Naive B cell (primary cell): ENCODE data around the gene ENKD1. TPM values are rescaled to one million over a fixed set of nuclear protein-coding genes. Genes with fewer than 3 reads are reported as not detected.
A peak's percentile ranks its signal among the peaks of the same experiment; 100 is the strongest.

Source experiments
- ATAC-seq, 2 donors: fragments of 150-1000 bp; cut with Tn5 transposase; 2 replicates each; pipeline ENCODE4 v1.10.0; 2021; ENCODE audit warnings: low read depth in 2 of 2, mild to moderate bottlenecking in 2 of 2, moderate library complexity in 2 of 2
- DNase-seq: peaks from one replicate; pipeline ENCODE4 v3.0.0; 2022
- H3K27ac Mint-ChIP-seq, 6 donors: one replicate each; pipeline ENCODE4 v1.8.0; 2020 to 2022; ENCODE audit warnings: mild to moderate bottlenecking in 6 of 6, mixed read lengths in 6 of 6, moderate library complexity in 5 of 6, inconsistent platforms in 2 of 6
- H3K27me3 Mint-ChIP-seq, 3 donors: one replicate each; pipeline ENCODE4 v1.8.0; 2021 to 2022; ENCODE audit warnings: mixed read lengths in 3 of 3, mild to moderate bottlenecking in 1 of 3
- H3K36me3 Mint-ChIP-seq, 2 donors: one replicate each; pipeline ENCODE4 v1.8.0; 2020 to 2022; ENCODE audit warnings: mixed read lengths in 2 of 2, inconsistent platforms in 1 of 2, mild to moderate bottlenecking in 1 of 2
- H3K4me1 Mint-ChIP-seq, 3 donors: one replicate each; pipeline ENCODE4 v1.8.0; 2020 to 2022; ENCODE audit warnings: mixed read lengths in 3 of 3, inconsistent platforms in 1 of 3, mild to moderate bottlenecking in 1 of 3, moderate library complexity in 1 of 3
- H3K4me3 Mint-ChIP-seq, 8 donors: one replicate each; pipeline ENCODE4 v1.8.0; 2020 to 2022; ENCODE audit warnings: mild to moderate bottlenecking in 8 of 8, mixed read lengths in 8 of 8, moderate library complexity in 8 of 8, inconsistent platforms in 2 of 8
- H3K9me3 Mint-ChIP-seq, 7 donors: one replicate each; pipeline ENCODE4 v1.8.0; 2020 to 2022; ENCODE audit warnings: mixed read lengths in 7 of 7, mild to moderate bottlenecking in 5 of 7, inconsistent platforms in 2 of 7, moderate library complexity in 1 of 7
- polyA plus RNA-seq, 6 donors: library from polyadenylated mRNA; unstranded; fragments of 300-500 nt; fragmentation: Illumina TruSeq; gene quantifications; one replicate each; pipeline ENCODE4 v1.2.3, GENCODE V29; 2021; ENCODE audit warnings: low read depth in 6 of 6

Gene ENKD1
- polyA plus RNA-seq, result 1 to 10 TPM in 5 of 6 donors, not detected in 1; 1.2 to 2.6 (median 2.2) TPM

DNA sequence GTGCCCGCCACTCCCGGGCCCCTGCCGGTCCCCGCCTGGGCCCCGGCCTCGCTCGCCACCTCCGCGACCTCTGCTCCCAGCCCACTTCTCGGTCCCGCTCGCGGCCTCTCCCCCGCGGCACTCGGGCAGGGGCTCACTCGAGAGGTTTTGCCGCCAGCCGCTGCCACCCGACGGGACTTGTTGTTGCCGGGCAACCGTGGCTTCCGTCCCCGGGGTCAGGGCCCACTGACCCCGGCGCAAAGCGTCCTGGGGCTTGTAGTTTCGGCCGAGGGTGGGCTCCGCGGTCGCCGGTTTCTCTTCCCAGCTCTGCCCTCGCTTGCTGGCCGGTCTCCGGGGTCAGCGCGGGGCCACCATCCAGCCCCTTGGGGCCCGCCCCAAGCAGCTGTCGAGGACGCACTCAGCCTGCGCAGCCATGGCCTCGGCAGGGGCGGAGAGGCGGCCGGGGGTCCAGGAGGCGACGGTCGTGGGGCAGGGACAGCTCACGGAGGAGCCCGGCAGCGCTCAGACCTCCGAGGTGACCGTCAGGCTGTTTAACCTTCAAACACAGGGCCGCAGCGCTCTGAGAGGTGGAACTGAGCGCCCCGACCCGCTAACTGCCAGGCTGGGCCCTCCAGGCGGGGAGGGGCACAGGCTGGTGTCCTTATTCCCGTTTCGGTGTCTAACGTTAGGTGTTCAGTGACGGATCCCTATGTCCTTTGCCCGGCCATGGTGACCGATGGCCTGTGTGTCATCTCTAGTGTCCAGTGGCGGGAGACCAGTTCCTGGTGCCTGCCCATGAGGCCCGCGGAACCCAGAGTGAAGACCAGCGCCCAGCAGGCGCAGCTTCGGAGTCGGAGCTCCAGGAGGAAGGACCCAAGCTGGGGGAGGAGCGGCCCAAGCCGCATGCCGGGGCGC is at the start of gene ENKD1, which contains the start of gene C16orf86:
Gene ENKD1 (minus strand): TSS at position 192 of the 894 bp plus-strand sequence. CDS start 308 bp downstream, outside the sequence.
Gene C16orf86 (plus strand): TSS at position 256 of the 894 bp plus-strand sequence. CDS start 157 bp downstream, at position 413.
- ATAC-seq, result peak; percentile 73 to 78
- Mint-ChIP-seq H3K4me1 (peaks cover 42 to 54% (median 47%) of the 10 kb centered on the region in 3 donors), H3K27me3 (no peaks in the 10 kb centered on the region)

GRCh38 chr16:67716097-67716496 is 49.5 kb upstream of the ENKD1 start:
- peaks cover 25 to 42% (median 27%) of the 10 kb centered on the region in 3 donors for H3K4me1 Mint-ChIP-seq
- no peak for ATAC-seq
- peak overlapping the region in 1 of 8 donors; percentile 90 for H3K4me3 Mint-ChIP-seq
- H3K36me3 Mint-ChIP-seq, result no peaks in the 10 kb centered on the region
- no peaks in the 10 kb centered on the region for H3K9me3 Mint-ChIP-seq
- no peak overlapping the region for H3K27ac Mint-ChIP-seq
- H3K27me3 Mint-ChIP-seq, result no peaks in the 10 kb centered on the region
- DNase-seq, result no peak

More for the DNA sequence above, at the start of gene ENKD1, which contains the start of gene C16orf86:
- peak; percentile 84 for DNase-seq
- Mint-ChIP-seq H3K9me3 (no peaks in the 10 kb centered on the region), H3K4me3 (peak within 1 kb of the TSS; percentile 81 to 94 (median 90)), H3K36me3 (no peaks in the 10 kb centered on the region), H3K27ac (peak within 1 kb of the TSS; percentile 54 to 99 (median 90))

GRCh38 chr16:67714522-67714921 is 48.0 kb upstream of the ENKD1 start:
- DNase-seq (no peak), ATAC-seq (no peak)
- Mint-ChIP-seq H3K9me3 (no peaks in the 10 kb centered on the region), H3K4me3 (peak overlapping the region in 1 of 8 donors; percentile 16), H3K4me1 (peaks cover 18 to 26% (median 25%) of the 10 kb centered on the region in 3 donors), H3K27me3 (no peaks in the 10 kb centered on the region), H3K27ac (no peak overlapping the region), H3K36me3 (no peaks in the 10 kb centered on the region)

GRCh38 chr16:67713647-67714273 is 47.2 kb upstream of the ENKD1 start:
- Mint-ChIP-seq H3K4me3 (no peak overlapping the region), H3K27me3 (no peaks in the 10 kb centered on the region), H3K9me3 (no peaks in the 10 kb centered on the region), H3K27ac (no peak overlapping the region), H3K36me3 (no peaks in the 10 kb centered on the region), H3K4me1 (peaks cover 17 to 22% (median 19%) of the 10 kb centered on the region in 3 donors)
- ATAC-seq, result no peak
- DNase-seq, result no peak

DNA sequence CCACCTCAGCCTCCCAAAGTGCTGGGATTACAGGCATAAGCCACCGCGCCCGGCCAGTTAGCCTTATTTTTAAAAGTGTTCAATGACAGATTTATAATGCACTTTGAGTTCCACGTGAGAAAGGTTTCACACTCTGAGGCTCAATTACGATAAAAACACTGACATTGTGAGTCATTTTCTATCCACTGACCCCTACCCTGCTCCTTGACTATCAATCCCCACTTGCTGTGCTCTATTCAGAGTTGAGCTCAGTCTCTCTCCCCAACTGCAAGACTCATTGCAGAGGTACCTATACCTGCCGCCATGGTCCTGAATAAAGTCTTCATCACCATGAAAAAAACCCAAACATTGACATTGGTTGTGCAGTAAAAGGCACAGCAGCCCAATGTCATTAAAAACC is 44.1 kb upstream of the ENKD1 start:
- Mint-ChIP-seq H3K36me3 (no peaks in the 10 kb centered on the region), H3K27me3 (no peaks in the 10 kb centered on the region), H3K4me1 (peaks cover 8 to 15% (median 12%) of the 10 kb centered on the region in 3 donors), H3K27ac (peak overlapping the region in 3 of 6 donors; percentile 1 to 67 (median 40)), H3K9me3 (no peaks in the 10 kb centered on the region), H3K4me3 (no peak overlapping the region)
- DNase-seq, result no peak
- no peak for ATAC-seq

GRCh38 chr16:67709050-67709449 is 42.5 kb upstream of the ENKD1 start:
- H3K27ac Mint-ChIP-seq, result no peak overlapping the region
- no peak for ATAC-seq

DNA sequence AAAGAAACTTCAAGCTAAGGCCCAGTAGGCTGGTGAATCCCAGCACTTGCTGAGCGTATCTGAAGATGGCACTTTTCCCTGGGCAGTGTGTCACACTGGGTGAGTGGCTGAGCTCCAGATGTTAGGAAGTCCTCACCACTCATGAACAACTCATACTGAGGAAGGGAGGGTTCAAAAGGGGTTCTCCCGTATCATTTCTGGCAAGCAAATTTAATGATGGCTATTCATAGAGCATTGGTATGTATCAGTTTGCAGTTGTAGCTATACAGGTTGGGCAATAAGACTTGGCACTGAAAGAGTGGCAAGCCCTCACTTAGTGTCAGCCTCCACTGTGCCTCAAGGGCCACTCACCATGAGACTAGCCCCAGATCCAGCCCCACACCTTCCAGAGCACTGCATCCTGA is 41.8 kb upstream of the ENKD1 start:
- Mint-ChIP-seq H3K27me3 (no peaks in the 10 kb centered on the region), H3K9me3 (no peaks in the 10 kb centered on the region), H3K27ac (peak overlapping the region in 1 of 6 donors; percentile 6), H3K4me3 (no peak overlapping the region), H3K36me3 (no peaks in the 10 kb centered on the region), H3K4me1 (peaks cover under 1 to 19% (median 12%) of the 10 kb centered on the region in 3 donors)
- DNase-seq (no peak), ATAC-seq (no peak)

More at GRCh38 chr16:67709050-67709449, 42.5 kb upstream of the ENKD1 start:
- no peak for DNase-seq
- no peaks in the 10 kb centered on the region for H3K9me3 Mint-ChIP-seq
- H3K27me3 Mint-ChIP-seq, result no peaks in the 10 kb centered on the region
- no peaks in the 10 kb centered on the region for H3K36me3 Mint-ChIP-seq
- peaks cover 4 to 15% (median 12%) of the 10 kb centered on the region in 3 donors for H3K4me1 Mint-ChIP-seq
- H3K4me3 Mint-ChIP-seq, result no peak overlapping the region

GRCh38 chr16:67707790-67708189 is 41.2 kb upstream of the ENKD1 start:
- peak overlapping the region in 3 of 6 donors; percentile 6 to 82 (median 74) for H3K27ac Mint-ChIP-seq
- H3K4me1 Mint-ChIP-seq, result peaks cover 0 to 19% (median 12%) of the 10 kb centered on the region in 3 donors
- DNase-seq, result no peak
- ATAC-seq, result no peak
- H3K9me3 Mint-ChIP-seq, result no peaks in the 10 kb centered on the region
- no peaks in the 10 kb centered on the region for H3K27me3 Mint-ChIP-seq
- H3K36me3 Mint-ChIP-seq, result no peaks in the 10 kb centered on the region
- H3K4me3 Mint-ChIP-seq, result no peak overlapping the region

DNA sequence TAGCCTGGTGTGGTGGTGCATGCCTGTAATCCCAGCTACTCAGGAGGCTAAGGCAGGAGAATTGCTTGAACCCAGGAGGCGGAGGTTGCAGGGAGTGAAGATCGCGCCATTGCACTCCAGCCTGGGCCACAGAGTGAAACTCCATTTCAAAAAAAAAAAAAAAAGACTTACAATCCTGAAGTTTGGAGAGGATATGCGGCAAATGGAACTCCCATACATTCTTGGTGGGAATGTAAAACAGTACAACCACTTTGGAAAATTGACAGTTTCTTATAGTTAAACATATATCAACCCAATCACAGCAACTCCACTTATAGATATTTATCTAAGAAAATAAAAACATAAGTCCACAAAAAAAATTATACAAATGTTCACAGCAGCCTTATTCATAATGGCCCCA is 40.7 kb upstream of the ENKD1 start:
- Mint-ChIP-seq H3K27ac (no peak overlapping the region), H3K36me3 (no peaks in the 10 kb centered on the region), H3K4me1 (peaks cover 0 to 19% (median 12%) of the 10 kb centered on the region in 3 donors), H3K27me3 (no peaks in the 10 kb centered on the region), H3K4me3 (no peak overlapping the region), H3K9me3 (no peaks in the 10 kb centered on the region)
- DNase-seq, result no peak
- ATAC-seq, result no peak

GRCh38 chr16:67704110-67704509 is 37.6 kb upstream of the ENKD1 start:
- Mint-ChIP-seq H3K4me3 (no peak overlapping the region), H3K4me1 (peaks cover 0 to 10% (median 4%) of the 10 kb centered on the region in 3 donors), H3K9me3 (no peaks in the 10 kb centered on the region), H3K36me3 (no peaks in the 10 kb centered on the region), H3K27me3 (no peaks in the 10 kb centered on the region), H3K27ac (no peak overlapping the region)
- ATAC-seq (no peak), DNase-seq (no peak)

DNA sequence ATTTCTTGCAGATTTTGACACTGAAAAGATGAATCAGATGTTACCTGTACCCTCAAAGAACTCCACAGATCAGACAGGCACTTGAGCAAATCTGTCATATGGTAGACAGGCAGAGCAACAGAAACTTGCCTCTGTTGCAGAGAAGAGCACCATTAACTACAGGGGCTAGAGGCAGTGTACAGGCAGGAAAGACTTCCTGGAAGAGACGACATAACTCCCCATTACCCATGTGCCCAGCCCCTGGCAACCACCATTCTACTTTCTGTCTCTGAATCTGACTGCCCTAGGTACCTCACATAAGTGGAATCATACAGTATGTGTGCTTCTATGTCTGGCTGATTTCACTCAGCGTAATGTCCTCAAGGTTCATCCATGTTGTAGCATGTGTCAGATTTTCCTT is 37.1 kb upstream of the ENKD1 start:
- DNase-seq, result no peak

DNA sequence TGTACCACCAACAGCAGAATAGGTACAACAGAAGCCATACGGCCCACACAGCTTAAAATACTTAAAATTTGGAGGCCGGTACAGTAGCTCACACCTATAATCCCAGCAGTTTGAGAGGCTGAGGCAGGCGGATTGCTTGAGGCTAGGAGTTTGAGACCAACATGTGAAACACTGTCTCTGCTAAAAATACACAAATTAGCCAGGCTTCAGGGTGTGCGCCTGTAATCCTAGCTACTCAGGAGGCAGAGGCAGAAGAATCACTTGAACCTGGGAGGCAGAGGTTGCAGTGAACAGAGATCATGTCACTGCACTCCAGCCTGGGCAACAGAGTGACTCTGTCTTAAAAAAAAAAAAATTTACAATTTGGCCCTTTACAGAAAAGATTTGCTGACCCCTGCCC is 35.6 kb upstream of the ENKD1 start:
- ATAC-seq (no peak), DNase-seq (no peak)
- Mint-ChIP-seq H3K27ac (peak overlapping the region in 2 of 6 donors; percentile 11 to 62), H3K4me1 (peaks cover 0 to 10% (median 0%) of the 10 kb centered on the region in 3 donors), H3K9me3 (peaks cover 0 to 1% (median 0%) of the 10 kb centered on the region in 7 donors), H3K4me3 (no peak overlapping the region), H3K27me3 (no peaks in the 10 kb centered on the region), H3K36me3 (peaks cover 0 to 8% of the 10 kb centered on the region in 2 donors)

More for the DNA sequence above, 37.1 kb upstream of the ENKD1 start:
- H3K9me3 Mint-ChIP-seq, result peaks cover 0 to 1% (median 0%) of the 10 kb centered on the region in 7 donors
- peak overlapping the region in 2 of 6 donors; percentile 15 to 44 for H3K27ac Mint-ChIP-seq
- H3K36me3 Mint-ChIP-seq, result peaks cover 0 to 4% of the 10 kb centered on the region in 2 donors
- no peak overlapping the region for H3K4me3 Mint-ChIP-seq
- no peaks in the 10 kb centered on the region for H3K27me3 Mint-ChIP-seq
- ATAC-seq, result no peak
- peaks cover 0 to 11% (median 4%) of the 10 kb centered on the region in 3 donors for H3K4me1 Mint-ChIP-seq

- H3K27me3 Mint-ChIP-seq, result no peaks in the 10 kb centered on the region
- no peak overlapping the region for H3K27ac Mint-ChIP-seq
- peaks cover 0 to 1% (median 0%) of the 10 kb centered on the region in 7 donors for H3K9me3 Mint-ChIP-seq
- H3K4me1 Mint-ChIP-seq, result peaks cover 0 to 10% (median 3%) of the 10 kb centered on the region in 3 donors
- no peak overlapping the region for H3K4me3 Mint-ChIP-seq
- H3K36me3 Mint-ChIP-seq, result peaks cover 0 to 8% of the 10 kb centered on the region in 2 donors
- ATAC-seq, result no peak
- no peak for DNase-seq
These were observed 34.9 kb upstream of the ENKD1 start for GRCh38 chr16:67701420-67701819.
